Measurements from ENCODE around the gene LUZP1.

The LUZP1 gene

DNA sequence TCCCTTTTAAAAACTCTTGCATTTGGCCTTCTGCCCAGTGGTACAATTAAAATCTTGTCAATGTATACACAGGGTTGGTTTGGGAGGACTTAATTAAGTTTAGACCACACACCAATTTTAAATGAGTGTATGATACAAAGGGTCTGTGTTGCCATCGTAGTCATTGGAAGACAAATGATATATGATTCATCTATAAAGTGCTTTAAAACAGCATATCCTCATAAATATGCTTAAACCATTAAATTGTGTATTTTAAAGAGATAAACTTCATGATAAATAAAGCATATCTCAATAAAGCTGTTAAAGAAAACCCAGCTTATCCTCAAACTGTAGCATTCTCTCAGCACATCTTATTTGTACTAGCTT, 69.5 kb downstream of the LUZP1 start:
- DNase-seq (ENCODE audit: low read depth, low spot score) = no peak
- TF ChIP-seq, protein P1, sequence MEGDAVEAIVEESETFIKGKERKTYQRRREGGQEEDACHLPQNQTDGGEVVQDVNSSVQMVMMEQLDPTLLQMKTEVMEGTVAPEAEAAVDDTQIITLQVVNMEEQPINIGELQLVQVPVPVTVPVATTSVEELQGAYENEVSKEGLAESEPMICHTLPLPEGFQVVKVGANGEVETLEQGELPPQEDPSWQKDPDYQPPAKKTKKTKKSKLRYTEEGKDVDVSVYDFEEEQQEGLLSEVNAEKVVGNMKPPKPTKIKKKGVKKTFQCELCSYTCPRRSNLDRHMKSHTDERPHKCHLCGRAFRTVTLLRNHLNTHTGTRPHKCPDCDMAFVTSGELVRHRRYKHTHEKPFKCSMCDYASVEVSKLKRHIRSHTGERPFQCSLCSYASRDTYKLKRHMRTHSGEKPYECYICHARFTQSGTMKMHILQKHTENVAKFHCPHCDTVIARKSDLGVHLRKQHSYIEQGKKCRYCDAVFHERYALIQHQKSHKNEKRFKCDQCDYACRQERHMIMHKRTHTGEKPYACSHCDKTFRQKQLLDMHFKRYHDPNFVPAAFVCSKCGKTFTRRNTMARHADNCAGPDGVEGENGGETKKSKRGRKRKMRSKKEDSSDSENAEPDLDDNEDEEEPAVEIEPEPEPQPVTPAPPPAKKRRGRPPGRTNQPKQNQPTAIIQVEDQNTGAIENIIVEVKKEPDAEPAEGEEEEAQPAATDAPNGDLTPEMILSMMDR (IDR thresholded peaks at IDR 0.05; ENCODE audit: insufficient read depth, low read length, missing control alignments) = no peak
- ChIA-PET CTCF (interaction anchor here (0.6 to 12.8 kb wide), 44 partner anchors 11 to 197 kb away, joined by 3 to 579 read pairs (median 5); partner anchors contain the start of genes HTR1D and LUZP1), POLR2A (interaction anchor here (1.6 kb wide), 1 partner anchor 84 kb away, joined by 7 read pairs; no protein-coding TSS in a partner anchor)
- no peak overlapping the region for H3K4me3 ChIP-seq (ENCODE audit: low read depth, low read length)

DNA sequence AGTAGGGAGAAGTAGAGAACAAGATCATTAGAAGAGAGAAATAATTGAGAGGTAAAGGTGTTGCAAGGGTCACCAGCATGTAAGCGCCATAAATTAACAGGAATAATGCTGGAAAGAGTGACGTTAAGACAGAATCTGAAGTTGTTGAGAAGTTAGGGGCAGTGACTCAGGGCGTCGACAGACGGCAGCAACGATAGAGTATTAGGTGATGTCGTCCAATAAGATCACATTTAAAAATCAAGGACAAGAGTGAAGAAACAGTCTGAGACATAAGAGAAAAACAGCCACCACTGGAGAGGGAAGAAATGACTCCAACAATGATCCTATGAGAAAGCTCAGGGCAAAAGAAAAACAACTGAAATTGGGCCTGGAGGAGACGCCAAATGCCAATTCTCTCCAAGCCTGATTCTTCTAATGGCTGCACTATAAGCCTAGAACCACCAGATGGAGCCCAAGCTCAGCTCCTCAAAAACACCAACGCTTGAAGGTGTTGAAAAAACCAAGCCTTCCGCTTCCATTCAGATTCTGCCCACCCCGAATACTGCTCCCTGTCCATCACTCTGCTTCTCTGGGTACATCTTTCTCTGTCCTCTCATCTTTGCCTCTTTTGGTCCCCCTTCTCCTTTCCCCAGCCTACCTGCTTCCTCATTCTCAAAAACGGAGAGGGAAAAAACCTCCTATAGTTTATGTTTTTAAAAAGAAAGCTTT, 70.0 kb downstream of the LUZP1 start:
- no peak for DNase-seq (ENCODE audit: low read depth, low spot score)
- ChIA-PET CTCF (interaction anchor here (0.6 to 12.8 kb wide), 45 partner anchors 11 to 197 kb away, joined by 3 to 579 read pairs (median 5); partner anchors contain the start of genes HTR1D and LUZP1), POLR2A (interaction anchor here (1.6 kb wide), 1 partner anchor 85 kb away, joined by 7 read pairs; no protein-coding TSS in a partner anchor)
- H3K4me3 ChIP-seq (ENCODE audit: low read depth, low read length) = no peak overlapping the region
- TF ChIP-seq, protein P1 (IDR thresholded peaks at IDR 0.05; ENCODE audit: insufficient read depth, low read length, missing control alignments) = peak; percentile 83

DNA sequence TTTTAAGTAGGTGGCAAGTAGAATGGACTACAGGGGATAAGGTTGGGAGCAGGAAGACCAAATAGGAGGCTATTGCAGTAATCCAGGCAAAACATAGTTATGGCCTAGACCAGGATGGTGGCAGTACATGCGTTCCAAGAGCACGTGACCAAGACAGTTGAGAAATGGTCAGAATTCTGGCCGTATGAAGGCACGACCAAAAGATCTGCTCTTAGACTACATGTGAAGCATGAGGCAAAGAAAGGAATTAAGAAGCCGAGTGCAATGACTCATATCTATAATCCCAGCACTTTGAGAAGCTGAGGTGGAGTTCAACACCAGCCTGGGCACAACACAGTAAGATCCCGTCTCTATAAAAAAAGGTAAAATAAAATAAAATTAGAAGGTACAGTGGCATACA, 71.3 kb downstream of the LUZP1 start:
- TF ChIP-seq, protein P1 (IDR thresholded peaks at IDR 0.05; ENCODE audit: insufficient read depth, low read length, missing control alignments) = no peak
- no peak for DNase-seq (ENCODE audit: low read depth, low spot score)
- H3K4me3 ChIP-seq (ENCODE audit: low read depth, low read length) = no peak overlapping the region
- POLR2A ChIA-PET = interaction anchor here (1.1 kb wide), 1 partner anchor 98 kb away, joined by 4 read pairs; no protein-coding TSS in a partner anchor
- CTCF ChIA-PET = interaction anchor here (1.6 to 12.8 kb wide), 5 partner anchors 10 to 187 kb away, joined by 3 to 579 read pairs (median 109); partner anchors contain the start of gene LUZP1

DNA sequence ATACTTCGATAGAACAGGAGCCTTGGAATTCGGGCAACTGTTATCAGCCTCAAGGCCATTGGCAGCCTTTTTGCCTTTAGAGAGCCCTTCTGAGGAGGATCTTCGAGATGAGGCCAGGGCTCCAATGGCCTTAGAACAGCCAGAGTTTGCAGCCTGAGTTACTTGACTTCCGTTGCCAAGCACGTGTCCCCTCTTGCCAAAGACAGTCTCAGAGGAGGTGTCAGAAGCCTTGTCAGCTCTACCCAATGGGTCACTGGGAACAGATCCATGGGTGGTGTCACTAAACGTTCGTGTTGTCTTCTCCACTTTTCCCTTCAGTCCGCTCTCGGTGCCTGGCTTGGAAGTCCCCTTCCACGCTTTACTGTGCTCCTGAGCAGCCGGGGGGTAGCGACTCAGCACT, 76.2 kb downstream of the LUZP1 start:
- CTCF ChIA-PET = interaction anchor here (1.0 to 12.8 kb wide), 3 partner anchors 12 to 93 kb away, joined by 3 to 579 read pairs (median 3); no protein-coding TSS in a partner anchor
- POLR2A ChIA-PET = interaction anchor here (0.6 to 0.7 kb wide), 2 partner anchors 28 to 562 kb away, joined by 3 read pairs; no protein-coding TSS in a partner anchor

DNA sequence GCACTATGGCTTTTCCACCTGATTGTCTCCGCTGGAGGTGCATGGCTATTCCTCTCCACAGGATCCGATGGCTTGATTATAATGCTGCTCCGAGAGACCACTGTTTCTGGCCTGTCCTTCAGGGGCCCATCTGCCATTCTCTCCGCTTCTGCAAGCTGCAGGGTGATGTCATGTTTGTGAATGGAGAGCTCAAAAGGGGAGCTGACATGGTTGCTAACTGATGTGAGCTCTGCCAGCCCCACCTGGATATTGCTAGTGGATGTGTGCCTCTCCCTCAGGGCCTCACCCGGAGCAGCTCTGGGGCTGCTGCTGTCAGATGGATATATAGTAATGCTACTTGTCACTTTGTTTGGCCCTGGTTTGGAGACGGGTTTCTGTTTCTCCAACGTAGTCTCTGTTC, 77.1 kb downstream of the LUZP1 start:
- no peak overlapping the region for H3K4me3 ChIP-seq (ENCODE audit: low read depth, low read length)
- CTCF ChIA-PET = interaction anchor here (12.8 kb wide), 1 partner anchor 94 kb away, joined by 579 read pairs; no protein-coding TSS in a partner anchor
- POLR2A ChIA-PET = interaction anchor here (0.7 kb wide), 1 partner anchor 29 kb away, joined by 3 read pairs; no protein-coding TSS in a partner anchor
- DNase-seq (ENCODE audit: low read depth, low spot score) = no peak
- TF ChIP-seq, protein P1 (IDR thresholded peaks at IDR 0.05; ENCODE audit: insufficient read depth, low read length, missing control alignments) = no peak

More for the DNA sequence above, 76.2 kb downstream of the LUZP1 start:
- TF ChIP-seq, protein P1 (IDR thresholded peaks at IDR 0.05; ENCODE audit: insufficient read depth, low read length, missing control alignments) = no peak
- H3K4me3 ChIP-seq (ENCODE audit: low read depth, low read length) = no peak overlapping the region
- no peak for DNase-seq (ENCODE audit: low read depth, low spot score)

DNA sequence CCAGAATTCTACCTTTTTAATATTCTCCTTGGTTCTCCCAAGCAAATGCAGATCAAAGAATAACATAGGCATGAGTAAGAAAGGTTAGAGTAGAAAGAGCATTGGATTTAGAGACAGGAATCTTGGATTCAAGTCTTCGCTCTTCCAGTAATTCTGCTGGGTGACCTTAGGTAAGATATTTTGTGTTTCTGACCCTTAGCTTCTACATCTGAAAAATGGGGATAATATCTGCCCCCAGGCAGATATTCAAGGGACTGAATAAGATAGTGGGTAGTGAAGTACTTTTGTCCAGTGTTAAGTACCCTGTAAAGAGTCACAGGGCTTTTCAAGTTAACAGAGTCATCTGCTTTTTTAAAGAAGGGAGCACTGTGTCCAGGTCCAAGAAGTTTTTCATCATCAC, 78.6 kb downstream of the LUZP1 start:
- DNase-seq (ENCODE audit: low read depth, low spot score) = no peak
- POLR2A ChIA-PET = no interaction called here
- H3K4me3 ChIP-seq (ENCODE audit: low read depth, low read length) = no peak overlapping the region
- TF ChIP-seq, protein P1 (IDR thresholded peaks at IDR 0.05; ENCODE audit: insufficient read depth, low read length, missing control alignments) = no peak
- CTCF ChIA-PET = interaction anchor here (2.4 to 6.8 kb wide), 2 partner anchors 9 to 95 kb away, joined by 12 to 50 read pairs; no protein-coding TSS in a partner anchor

All from AG04449 (cell line).